SK-N-MC (cell line): Measurements from ENCODE around the gene CA14.

ENCODE experiments used
- EZH2 ChIP-seq: fragments of 200-600 bp; sonication (generic); IDR thresholded peaks from one replicate; pipeline ENCODE4 v1.6.1; 2017; ENCODE audit warnings: antibody characterized with exemption
- POLR2AphosphoS5 ChIP-seq: IDR thresholded peaks from 2 replicates; pipeline ENCODE4 v1.6.1; 2012; ENCODE audit warnings: mild to moderate bottlenecking, low read depth, low read length, borderline replicate concordance

GRCh38 chr1:150280138-150280707 is 22.6 kb downstream of the CA14 start:
- TF ChIP-seq POLR2AphosphoS5 (no peak), EZH2 (no peak)
